ENCODE data around the gene SIGLEC6. TPM values are rescaled to one million over a fixed set of nuclear protein-coding genes. Genes with fewer than 3 reads are reported as not detected.

Gene SIGLEC6
- total RNA-seq, 1 experiment from 2014 or later = 0.31 TPM

DNA sequence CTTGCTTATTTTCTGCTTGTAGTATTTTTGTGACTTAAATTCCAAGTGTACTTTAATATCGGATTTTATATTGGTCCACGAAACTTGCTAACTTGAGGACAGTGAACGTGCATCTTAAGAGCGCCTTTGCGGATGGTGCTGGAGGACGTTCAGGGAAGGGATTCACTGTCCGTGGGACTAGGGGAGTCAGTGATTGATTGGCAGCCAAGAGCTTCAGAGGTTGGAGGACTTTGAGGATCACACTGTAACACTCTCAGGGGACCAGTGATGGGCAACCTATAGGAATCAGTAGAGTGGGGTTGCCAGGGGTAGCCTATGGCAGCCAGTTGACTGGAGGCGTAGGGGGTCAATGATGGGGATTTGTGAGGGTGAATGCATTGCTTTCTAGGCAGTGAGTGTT, 40.1 kb upstream of the SIGLEC6 start:
- Histone ChIP-seq H3T11ph (ENCODE audit: low read length) (no peak overlapping the region), H3K18ac (ENCODE audit: insufficient read length, low read depth, low read length) (no peak overlapping the region), H3K27ac (ENCODE audit: insufficient read length, low read depth, low read length) (no peak overlapping the region), H4K91ac (ENCODE audit: insufficient read length, low read depth, low read length) (no peak overlapping the region), H3K9ac (ENCODE audit: extremely low read depth, insufficient read length, low read length) (peak overlapping the region; percentile 84), H4K20me1 (ENCODE audit: control insufficient read depth, insufficient read depth, insufficient read length) (no peaks in the 10 kb centered on the region), H2BK5ac (ENCODE audit: insufficient read length, low read length) (no peak overlapping the region), H4K5ac (ENCODE audit: insufficient read length, low read depth, low read length) (no peak overlapping the region), H2BK12ac (ENCODE audit: insufficient read length, low read depth, low read length) (no peak overlapping the region), H2BK20ac (ENCODE audit: low read depth, low read length, poor library complexity, severe bottlenecking) (no peak overlapping the region), H2AK5ac (ENCODE audit: insufficient read length, low read length) (no peak overlapping the region), H3K4me1 (ENCODE audit: insufficient read depth, low read length) (no peaks in the 10 kb centered on the region), H3K9me3 (ENCODE audit: control insufficient read depth, low read depth, low read length) (no peaks in the 10 kb centered on the region), H3K4me2 (ENCODE audit: insufficient read depth, insufficient read length, low read length) (peak overlapping the region; percentile 98), H3K27me3 (ENCODE audit: insufficient read depth, low read length) (no peaks in the 10 kb centered on the region), H3K79me2 (ENCODE audit: insufficient read depth, low read length) (no peaks in the 10 kb centered on the region; the same call in 1 of the 2 replicates), H2AFZ (ENCODE audit: low read length) (no peak overlapping the region), H3K23me2 (ENCODE audit: insufficient read length, low read depth, low read length, poor library complexity, severe bottlenecking) (peaks cover 6% of the 10 kb centered on the region), H4K8ac (replicated peaks; ENCODE audit: insufficient read length, low read depth, low read length) (no peak overlapping the region), H3K56ac (ENCODE audit: insufficient read length, low read depth, low read length) (no peak overlapping the region), H3K14ac (ENCODE audit: insufficient read depth, low read length) (no peak overlapping the region), H3K4ac (ENCODE audit: low read depth, low read length) (no peak overlapping the region), H3K23ac (ENCODE audit: insufficient read length, low read depth, low read length) (no peak overlapping the region), H2BK15ac (ENCODE audit: low read depth, low read length) (no peak overlapping the region), H2BK120ac (ENCODE audit: low read depth, low read length, poor library complexity, severe bottlenecking) (no peak overlapping the region), H3K79me1 (ENCODE audit: insufficient read depth, low read depth, low read length, poor library complexity, severe bottlenecking) (no peaks in the 10 kb centered on the region)
- DNase-seq = no peak
- H3K4me1 Mint-ChIP-seq = peaks cover 8 to 12% of the 10 kb centered on the region in 2 experiments
- H3K4me3 Mint-ChIP-seq = peak overlapping the region; percentile 86 to 93
- peak overlapping the region in 2 of 3 experiments; percentile 93 to 94; a peak in 5 of 7 replicates for H3K27ac Mint-ChIP-seq
- peaks cover 16% of the 10 kb centered on the region for H3K27me3 Mint-ChIP-seq (ENCODE audit: low read depth)
- peaks cover 0 to 10% of the 10 kb centered on the region in 2 experiments; a peak in 2 of 5 replicates for H3K9me3 Mint-ChIP-seq
- WGBS (ENCODE audit: extremely low coverage, insufficient read length, low lambda C conversion rate) = no CpG with 5 or more reads among the region's 8 CpGs
- TF ChIP-seq CTCF (conservative IDR thresholded peaks at IDR 0.05) = no peak
- peaks cover 1 to 12% (median 8%) of the 10 kb centered on the region in 3 experiments; a peak in 4 of 7 replicates for H3K36me3 Mint-ChIP-seq (ENCODE audit: insufficient read depth in 1 of 3, low read depth in 3 of 3)

All from H9 (cell line).